ENCODE measurements around the gene ECHDC3. TPM values are rescaled to one million over a fixed set of nuclear protein-coding genes. Genes with fewer than 3 reads are reported as not detected.

ECHDC3 gene
- total RNA-seq, 2 donors from 2014 or later: 4.2 to 4.3 TPM

DNA sequence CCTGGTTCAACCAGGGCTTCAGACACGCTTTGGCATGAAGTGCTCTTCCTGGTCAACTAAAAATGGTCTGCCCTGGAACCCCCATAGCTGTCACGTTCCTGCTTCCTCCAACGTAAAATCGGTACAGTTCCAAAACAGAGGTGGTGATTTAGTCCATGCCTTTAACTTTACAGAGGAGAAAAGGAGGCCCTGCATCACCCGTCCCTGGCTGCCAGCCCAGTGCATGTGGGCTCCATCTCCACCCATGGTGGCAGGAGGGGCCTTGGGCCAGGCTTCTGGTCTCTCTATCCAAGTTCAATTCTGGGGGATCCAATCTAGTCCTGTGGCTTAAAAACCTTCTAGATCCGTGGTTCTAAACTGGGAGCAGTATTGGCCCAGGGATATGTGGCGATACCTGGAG is 18.7 kb downstream of the ECHDC3 start:
- H3K9me3 Mint-ChIP-seq: no peaks in the 10 kb centered on the region
- no peaks in the 10 kb centered on the region for H3K36me3 Mint-ChIP-seq (ENCODE audit: insufficient read depth in 2 of 2)
- DNase-seq (no peak), ATAC-seq (replicated peaks in 1 of 2) (no peak)
- no peak overlapping the region for H3K27ac Mint-ChIP-seq
- no peaks in the 10 kb centered on the region for H3K27me3 Mint-ChIP-seq (ENCODE audit: low read depth)
- peaks cover 5% of the 10 kb centered on the region for H3K4me1 Mint-ChIP-seq (ENCODE audit: low read depth)
- H3K4me3 Mint-ChIP-seq: no peak overlapping the region

DNA sequence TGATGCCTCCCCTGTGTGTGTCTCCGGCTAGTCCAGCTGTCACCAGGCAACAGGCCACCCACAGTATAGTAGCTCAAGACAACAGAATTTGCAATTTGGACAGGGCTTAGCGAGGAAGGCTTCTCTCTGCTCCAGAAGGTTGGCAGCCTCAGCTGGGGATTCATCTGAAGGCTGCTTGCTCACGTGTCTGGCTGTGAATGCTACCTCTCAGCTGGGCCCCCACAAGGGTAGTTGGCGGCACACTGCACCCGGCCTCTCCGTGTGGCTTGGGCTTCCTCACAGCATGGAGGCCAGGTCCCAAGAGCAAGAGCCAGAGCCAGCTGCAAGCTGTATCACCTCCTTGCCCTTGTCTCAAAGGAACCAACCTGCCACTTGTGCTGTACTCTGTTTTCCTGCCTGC is 19.2 kb downstream of the ECHDC3 start:
- no peaks in the 10 kb centered on the region for H3K27me3 Mint-ChIP-seq (ENCODE audit: low read depth)

DNA sequence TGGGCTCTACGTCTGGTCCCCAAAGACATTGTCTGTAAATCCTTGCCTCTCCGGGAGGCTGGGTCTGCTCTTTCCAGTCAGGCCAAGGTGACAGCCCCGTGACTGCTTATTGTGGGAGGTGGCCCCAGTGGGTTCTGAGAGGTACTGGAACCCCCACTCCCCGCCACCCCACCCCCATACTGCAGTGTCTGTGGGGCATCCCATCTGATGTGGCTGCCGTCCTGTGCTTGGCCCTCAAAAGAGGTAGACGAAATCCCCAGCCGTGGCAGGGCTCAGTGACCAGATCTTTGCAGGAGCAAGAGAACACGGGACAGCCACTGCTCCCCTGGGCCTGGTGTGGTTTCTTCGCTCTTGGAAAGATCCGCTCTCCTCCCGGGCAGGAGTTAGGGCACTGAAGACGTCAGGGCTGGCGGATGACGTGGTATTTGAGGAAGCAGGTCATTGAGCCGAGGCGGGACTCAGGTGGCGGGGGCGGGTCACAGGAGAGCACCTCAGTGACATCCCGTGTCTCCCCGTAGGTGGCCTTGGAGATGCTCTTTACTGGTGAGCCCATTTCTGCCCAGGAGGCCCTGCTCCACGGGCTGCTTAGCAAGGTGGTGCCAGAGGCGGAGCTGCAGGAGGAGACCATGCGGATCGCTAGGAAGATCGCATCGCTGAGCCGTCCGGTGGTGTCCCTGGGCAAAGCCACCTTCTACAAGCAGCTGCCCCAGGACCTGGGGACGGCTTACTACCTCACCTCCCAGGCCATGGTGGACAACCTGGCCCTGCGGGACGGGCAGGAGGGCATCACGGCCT is 20.7 kb downstream of the ECHDC3 start:
- DNase-seq: no peak
- H3K27ac Mint-ChIP-seq: no peak overlapping the region
- no peak for ATAC-seq (replicated peaks in 1 of 2)
- no peaks in the 10 kb centered on the region for H3K36me3 Mint-ChIP-seq (ENCODE audit: insufficient read depth in 2 of 2)
- peaks cover 1% of the 10 kb centered on the region for H3K4me1 Mint-ChIP-seq (ENCODE audit: low read depth)
- no peak overlapping the region for H3K4me3 Mint-ChIP-seq
- no peaks in the 10 kb centered on the region for H3K27me3 Mint-ChIP-seq (ENCODE audit: low read depth)
- H3K9me3 Mint-ChIP-seq: no peaks in the 10 kb centered on the region

More for the DNA sequence above, 19.2 kb downstream of the ECHDC3 start:
- H3K4me3 Mint-ChIP-seq: no peak overlapping the region
- ATAC-seq (replicated peaks in 1 of 2) (no peak), DNase-seq (no peak)
- H3K9me3 Mint-ChIP-seq: no peaks in the 10 kb centered on the region
- no peak overlapping the region for H3K27ac Mint-ChIP-seq
- peaks cover 5% of the 10 kb centered on the region for H3K4me1 Mint-ChIP-seq (ENCODE audit: low read depth)
- H3K36me3 Mint-ChIP-seq (ENCODE audit: insufficient read depth in 2 of 2): no peaks in the 10 kb centered on the region

- Mint-ChIP-seq H3K4me1 (ENCODE audit: low read depth) (no peaks in the 10 kb centered on the region), H3K9me3 (no peaks in the 10 kb centered on the region), H3K27me3 (ENCODE audit: low read depth) (no peaks in the 10 kb centered on the region), H3K36me3 (ENCODE audit: insufficient read depth in 2 of 2) (no peaks in the 10 kb centered on the region), H3K4me3 (no peak overlapping the region), H3K27ac (no peak overlapping the region)
- ATAC-seq (replicated peaks in 1 of 2): no peak
- DNase-seq: no peak
Observed at GRCh38 chr10:11763501-11763861, 21.3 kb downstream of the ECHDC3 start.

- Mint-ChIP-seq H3K4me3 (no peak overlapping the region), H3K36me3 (ENCODE audit: insufficient read depth in 2 of 2) (no peaks in the 10 kb centered on the region), H3K27me3 (ENCODE audit: low read depth) (no peaks in the 10 kb centered on the region), H3K4me1 (ENCODE audit: low read depth) (no peaks in the 10 kb centered on the region), H3K27ac (no peak overlapping the region), H3K9me3 (no peaks in the 10 kb centered on the region)
- no peak for ATAC-seq (replicated peaks in 1 of 2)
- DNase-seq: no peak
Observed at GRCh38 chr10:11765141-11765540, 23.0 kb downstream of the ECHDC3 start.

DNA sequence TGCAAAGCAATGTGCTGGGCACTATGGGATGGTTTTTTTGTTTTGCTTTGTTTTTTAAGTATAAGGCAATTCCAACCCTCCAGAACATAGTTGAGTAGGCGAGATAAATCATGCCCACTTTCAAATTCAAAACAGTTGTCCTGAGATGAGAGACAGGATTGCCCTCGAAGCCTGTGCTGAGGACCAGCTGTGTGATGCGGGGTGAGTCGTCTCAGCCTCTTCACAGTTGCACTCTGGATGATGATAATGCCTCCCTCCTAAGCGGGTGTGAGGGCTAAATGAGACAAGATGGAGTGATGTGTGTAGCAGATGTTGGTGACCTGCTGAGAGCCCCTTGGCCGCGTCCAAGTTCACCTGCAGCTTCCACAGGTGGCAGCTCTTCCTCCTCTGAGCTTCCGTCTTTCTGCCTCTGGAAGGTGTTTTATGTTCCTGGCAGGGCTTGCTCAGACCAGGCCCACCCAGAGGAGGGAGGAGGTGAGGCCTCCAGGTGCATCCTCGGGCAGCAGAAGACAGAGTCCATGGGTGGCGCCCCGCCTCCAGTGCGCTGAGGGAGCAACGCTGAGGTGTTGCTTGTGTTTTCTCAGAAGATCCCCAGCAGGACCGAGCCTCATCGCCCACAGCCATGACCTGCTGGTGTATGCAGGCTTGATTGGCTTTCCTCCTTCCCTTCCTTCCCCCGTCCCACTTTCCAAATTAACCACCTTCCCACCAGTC is 30.6 kb downstream of the ECHDC3 start:
- no peak overlapping the region for H3K27ac Mint-ChIP-seq
- ATAC-seq (replicated peaks in 1 of 2) (no peak), DNase-seq (no peak)
- no peaks in the 10 kb centered on the region for H3K27me3 Mint-ChIP-seq (ENCODE audit: low read depth)
- H3K4me3 Mint-ChIP-seq: no peak overlapping the region
- H3K36me3 Mint-ChIP-seq (ENCODE audit: insufficient read depth in 2 of 2): no peaks in the 10 kb centered on the region
- no peaks in the 10 kb centered on the region for H3K9me3 Mint-ChIP-seq
- H3K4me1 Mint-ChIP-seq (ENCODE audit: low read depth): no peaks in the 10 kb centered on the region

- Mint-ChIP-seq H3K9me3 (no peaks in the 10 kb centered on the region), H3K36me3 (ENCODE audit: insufficient read depth in 2 of 2) (no peaks in the 10 kb centered on the region), H3K27me3 (ENCODE audit: low read depth) (no peaks in the 10 kb centered on the region), H3K27ac (no peak overlapping the region), H3K4me3 (no peak overlapping the region), H3K4me1 (ENCODE audit: low read depth) (no peaks in the 10 kb centered on the region)
- no peak for ATAC-seq (replicated peaks in 1 of 2)
- no peak for DNase-seq
Observed at GRCh38 chr10:11773761-11774441, 31.7 kb downstream of the ECHDC3 start.

DNA sequence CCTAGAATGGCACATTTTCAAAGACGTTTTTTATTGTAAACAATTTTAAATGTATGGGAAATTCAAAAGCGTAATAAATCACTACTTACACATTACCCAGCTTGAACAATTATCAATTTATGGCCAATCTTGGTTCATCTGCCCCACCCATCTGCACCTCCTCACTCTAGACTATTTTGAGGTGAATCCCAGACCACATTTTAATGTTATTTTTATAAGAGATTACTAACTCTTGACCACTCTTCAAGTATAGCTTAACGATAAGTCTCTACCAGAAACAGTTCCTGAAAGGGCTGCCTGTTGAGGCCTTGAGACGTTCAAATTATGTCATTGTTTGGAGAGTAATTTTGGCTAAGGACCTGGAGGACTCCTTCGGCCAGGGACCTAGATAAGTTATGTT is 33.2 kb downstream of the ECHDC3 start:
- no peak overlapping the region for H3K4me3 Mint-ChIP-seq
- DNase-seq (no peak), ATAC-seq (replicated peaks in 1 of 2) (no peak)
- no peaks in the 10 kb centered on the region for H3K27me3 Mint-ChIP-seq (ENCODE audit: low read depth)
- no peaks in the 10 kb centered on the region for H3K36me3 Mint-ChIP-seq (ENCODE audit: insufficient read depth in 2 of 2)
- no peaks in the 10 kb centered on the region for H3K9me3 Mint-ChIP-seq
- no peaks in the 10 kb centered on the region for H3K4me1 Mint-ChIP-seq (ENCODE audit: low read depth)
- no peak overlapping the region for H3K27ac Mint-ChIP-seq

- Mint-ChIP-seq H3K27me3 (ENCODE audit: low read depth) (no peaks in the 10 kb centered on the region), H3K36me3 (ENCODE audit: insufficient read depth in 2 of 2) (no peaks in the 10 kb centered on the region), H3K4me3 (no peak overlapping the region), H3K27ac (no peak overlapping the region), H3K9me3 (no peaks in the 10 kb centered on the region), H3K4me1 (ENCODE audit: low read depth) (no peaks in the 10 kb centered on the region)
- ATAC-seq (replicated peaks in 1 of 2): no peak
- no peak for DNase-seq
Observed at GRCh38 chr10:11776080-11776479, 33.9 kb downstream of the ECHDC3 start.

DNA sequence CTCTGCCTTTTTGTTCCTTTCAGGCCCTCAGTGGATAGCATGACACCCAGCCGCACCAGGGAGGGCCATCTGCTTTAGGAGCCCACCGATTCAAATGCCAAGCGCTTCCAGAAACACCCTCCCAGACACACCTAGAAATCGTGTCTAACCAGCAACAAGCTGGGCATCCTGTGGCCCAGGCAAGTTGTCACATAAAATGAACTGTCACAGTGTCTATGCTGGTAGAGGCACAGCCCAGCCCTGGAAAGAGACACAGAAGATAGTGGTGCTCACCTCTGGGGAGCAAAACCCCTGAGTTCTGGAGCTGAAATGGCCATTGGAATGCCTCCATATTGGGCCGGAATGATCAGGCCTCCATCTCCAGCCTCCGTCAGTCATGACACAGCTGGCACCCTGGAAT is 38.9 kb downstream of the ECHDC3 start:
- ATAC-seq (replicated peaks in 1 of 2) (no peak), DNase-seq (no peak)
- Mint-ChIP-seq H3K27me3 (ENCODE audit: low read depth) (no peaks in the 10 kb centered on the region), H3K27ac (no peak overlapping the region), H3K36me3 (ENCODE audit: insufficient read depth in 2 of 2) (no peaks in the 10 kb centered on the region), H3K4me3 (no peak overlapping the region), H3K9me3 (no peaks in the 10 kb centered on the region), H3K4me1 (ENCODE audit: low read depth) (no peaks in the 10 kb centered on the region)

GRCh38 chr10:11782793-11783557 is 40.8 kb downstream of the ECHDC3 start:
- ATAC-seq (replicated peaks in 1 of 2) (peak; percentile 53 to 57), DNase-seq (peak in 1 of 2 donors; percentile 23)
- Mint-ChIP-seq H3K4me3 (no peak overlapping the region), H3K36me3 (ENCODE audit: insufficient read depth in 2 of 2) (no peaks in the 10 kb centered on the region), H3K4me1 (ENCODE audit: low read depth) (no peaks in the 10 kb centered on the region), H3K27ac (no peak overlapping the region), H3K27me3 (ENCODE audit: low read depth) (peaks cover 6% of the 10 kb centered on the region), H3K9me3 (no peaks in the 10 kb centered on the region)

DNA sequence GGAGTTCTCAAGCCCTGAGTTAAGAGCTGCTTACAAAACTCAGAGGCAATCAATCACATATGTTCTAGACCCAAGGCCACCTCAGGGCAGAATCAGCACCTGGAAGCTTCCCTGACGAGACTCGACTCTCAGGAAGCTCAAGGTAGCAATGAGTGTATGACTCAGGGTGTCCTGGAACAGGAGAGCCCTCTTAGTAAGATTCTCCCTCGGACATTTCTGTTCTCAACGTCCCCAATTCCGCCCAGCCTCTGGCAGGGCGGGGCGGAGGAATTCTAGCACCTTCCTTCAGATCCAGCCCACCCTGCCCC is 41.3 kb downstream of the ECHDC3 start:
- DNase-seq (no peak), ATAC-seq (replicated peaks in 1 of 2) (no peak)
- Mint-ChIP-seq H3K9me3 (no peaks in the 10 kb centered on the region), H3K4me1 (ENCODE audit: low read depth) (no peaks in the 10 kb centered on the region), H3K27me3 (ENCODE audit: low read depth) (peaks cover 6% of the 10 kb centered on the region), H3K27ac (no peak overlapping the region), H3K36me3 (ENCODE audit: insufficient read depth in 2 of 2) (no peaks in the 10 kb centered on the region), H3K4me3 (no peak overlapping the region)

DNA sequence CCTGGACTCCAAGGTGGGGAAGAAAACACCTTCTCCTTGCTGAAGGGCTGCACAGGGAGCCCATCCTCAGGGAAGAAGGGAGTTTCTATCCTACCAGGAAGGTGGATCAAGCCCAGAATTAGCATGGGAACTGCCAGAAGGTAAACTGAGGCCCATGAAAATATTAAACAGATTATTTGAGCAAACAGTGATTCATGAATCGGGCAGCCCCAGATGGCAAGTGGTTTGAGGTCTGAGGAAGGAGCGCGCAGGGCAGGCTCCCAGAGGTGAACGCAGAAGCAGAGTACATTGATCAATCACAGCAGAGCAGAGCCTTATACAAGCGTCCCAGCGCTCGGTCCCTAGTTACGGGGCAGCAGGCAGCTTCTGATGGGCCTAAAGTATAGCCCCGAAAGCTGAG is 45.2 kb downstream of the ECHDC3 start:
- no peak for ATAC-seq (replicated peaks in 1 of 2)
- DNase-seq: no peak
- Mint-ChIP-seq H3K27me3 (ENCODE audit: low read depth) (peaks cover 19% of the 10 kb centered on the region), H3K4me3 (no peak overlapping the region), H3K36me3 (ENCODE audit: insufficient read depth in 2 of 2) (no peaks in the 10 kb centered on the region), H3K27ac (no peak overlapping the region), H3K9me3 (no peaks in the 10 kb centered on the region), H3K4me1 (ENCODE audit: low read depth) (no peaks in the 10 kb centered on the region)

Measured in activated T-cell treated with anti-CD3 and anti-CD28 coated beads, Interleukin-2, amount 50 U/mL, for 72 hours (primary cell).